Lung microvascular endothelial cell (primary cell): ENCODE data around the gene SULT1C4. TPM values are rescaled to one million over a fixed set of nuclear protein-coding genes. Genes with fewer than 3 reads are reported as not detected.
"Not testable (repeated sequence)": the region's sequence is repeated elsewhere in the genome, so short reads cannot be mapped to it uniquely, and the experiment has no call there.

Source experiments
- DNase-seq, 2 donors: peaks; one replicate each; pipeline versions ENCODE4 v3.0.0 to v3.0.0-alpha.2; 2010; ENCODE audit warnings: low read depth in 2 of 2
- total RNA-seq: library from RNA; depleted of rRNA; stranded (reverse); fragments of >200 nt; gene quantifications from 2 replicates; pipeline ENCODE4 v1.2.1, GENCODE V29; 2014

The SULT1C4 gene
- total RNA-seq, 1 donor from 2014 or later: 94.6 TPM

GRCh38 chr2:108412995-108413710, 35.4 kb downstream of the SULT1C4 start:
- peak in 1 of 2 donors; percentile 19 for DNase-seq

GRCh38 chr2:108413711-108414095, 35.9 kb downstream of the SULT1C4 start:
- DNase-seq: no peak

GRCh38 chr2:108414256-108414876, 36.6 kb downstream of the SULT1C4 start:
- DNase-seq: no peak

GRCh38 chr2:108414945-108415344, 37.2 kb downstream of the SULT1C4 start:
- DNase-seq: no peak

- peak; percentile 19 to 67 for DNase-seq
These were observed 39.5 kb downstream of the SULT1C4 start for GRCh38 chr2:108417254-108417653.

DNA sequence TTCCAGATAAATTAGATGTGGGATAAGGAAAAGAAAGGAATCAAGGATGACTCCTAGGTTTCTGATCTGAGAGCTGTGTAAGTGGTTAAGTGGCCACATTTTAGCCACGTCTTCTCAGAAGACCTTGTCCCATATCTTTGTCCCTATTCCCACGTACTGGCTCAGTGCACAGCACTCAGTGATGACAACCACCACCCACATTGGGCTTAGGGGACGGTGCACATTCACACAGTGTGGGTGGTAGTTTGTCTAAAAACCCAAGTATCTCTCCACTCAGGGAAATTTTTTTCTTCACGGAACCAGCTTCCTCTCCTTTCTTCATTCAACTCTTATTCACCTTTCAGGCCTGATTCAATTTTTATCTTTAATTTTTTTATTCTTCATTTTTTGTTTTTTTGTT, 40.7 kb downstream of the SULT1C4 start:
- DNase-seq: no peak

- no peak for DNase-seq
These were observed 45.3 kb downstream of the SULT1C4 start for GRCh38 chr2:108423067-108423466.

GRCh38 chr2:108423502-108424251, 45.9 kb downstream of the SULT1C4 start:
- DNase-seq: no peak

DNA sequence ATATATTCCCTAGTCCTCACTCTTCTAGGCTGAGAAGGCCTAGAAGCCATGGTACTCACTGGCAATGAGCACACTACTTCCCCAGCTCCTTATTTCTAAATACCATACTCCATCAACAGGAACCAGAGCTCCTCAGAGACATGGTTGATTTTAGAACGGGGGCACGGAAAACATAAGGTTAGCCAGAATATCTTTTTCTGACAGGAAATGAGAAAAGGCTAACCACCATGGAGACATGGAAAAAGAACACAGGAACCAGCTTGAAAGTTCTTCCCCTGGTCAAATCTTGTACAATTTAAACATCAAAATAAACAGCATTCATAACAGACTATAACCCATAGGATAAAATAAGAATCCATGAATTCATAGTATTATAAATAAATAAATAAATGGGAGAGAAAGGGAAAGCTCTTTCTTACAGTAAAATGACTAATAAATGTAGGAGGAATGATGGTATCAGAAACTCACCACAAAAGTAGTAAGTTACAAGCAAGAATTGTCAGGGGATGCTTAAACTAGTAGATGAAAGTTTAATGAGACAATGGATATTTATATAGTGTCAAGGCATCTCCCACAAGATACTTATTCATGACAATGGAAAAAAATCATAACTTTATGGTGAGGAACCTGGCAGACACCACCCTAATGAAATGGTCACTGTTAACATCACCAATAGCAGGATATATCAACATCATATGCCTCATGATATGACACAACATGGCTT, 50.7 kb downstream of the SULT1C4 start:
- peak; percentile 55 to 67 for DNase-seq

GRCh38 chr2:108435578-108435977, 57.8 kb downstream of the SULT1C4 start:
- not testable (repeated sequence) for DNase-seq

- DNase-seq: no peak
These were observed 59.2 kb downstream of the SULT1C4 start for GRCh38 chr2:108436976-108437375.

Other genes starting within 250 kb of the SULT1C4 start
- not detected in 2 replicates for gene SULT1C3, start 138.0 kb upstream of the SULT1C4 start, total RNA-seq
- gene SULT1C2, start 89.1 kb upstream of the SULT1C4 start, total RNA-seq: not detected in 2 replicates
- 10.7 and 15.3 TPM in 2 replicates for gene GCC2, start 71.3 kb downstream of the SULT1C4 start, total RNA-seq
- 211 and 375 TPM in 2 replicates for gene LIMS1, start 156.5 kb downstream of the SULT1C4 start, total RNA-seq